Stomach (tissue), 9 donors: ENCODE measurements around the gene RMND5A. TPM values are rescaled to one million over a fixed set of nuclear protein-coding genes. Genes with fewer than 3 reads are reported as not detected.

Experiments
- DNase-seq, 2 donors: peaks; one replicate each; pipeline versions ENCODE4 v3.0.0 to v3.0.0-alpha.2; 2013 to 2019
- H3K27ac ChIP-seq, 5 donors: fragments of 200-600 bp in 4 of 5; sonication (generic) in 4 of 5; one replicate each; pipeline ENCODE4 v1.5.1; 2013 to 2019; ENCODE audit warnings: mild to moderate bottlenecking in 1 of 5, moderate library complexity in 1 of 5
- H3K27me3 ChIP-seq, 3 donors: fragments of 200-600 bp; sonication (generic); one replicate each; pipeline ENCODE4 v1.5.1; 2017 to 2019; ENCODE audit warnings: mixed run types in 1 of 3
- H3K36me3 ChIP-seq, 4 donors: fragments of 200-600 bp; sonication (generic); 1 replicate in 3 of 4; 2 replicates in 1 of 4; pipeline ENCODE4 v1.5.1; 2016 to 2019
- H3K4me1 ChIP-seq, 4 donors: fragments of 200-600 bp; sonication (generic); one replicate each; pipeline ENCODE4 v1.5.1; 2016 to 2019
- H3K4me3 ChIP-seq, 4 donors: fragments of 200-600 bp; sonication (generic) in 3 of 4; one replicate each; pipeline ENCODE4 v1.5.1; 2016 to 2019; ENCODE audit warnings: mild to moderate bottlenecking in 1 of 4
- H3K9me3 ChIP-seq, 4 donors: fragments of 200-600 bp; sonication (generic); one replicate each; pipeline ENCODE4 v1.5.1; 2016 to 2019
- CTCF ChIP-seq, 7 experiments: fragments of 450-650 bp in 4 of 7; fragments of 200-600 bp in 3 of 7; sonication (generic) in 3 of 7; IDR thresholded peaks; one replicate each; pipeline ENCODE4 v1.5.1; 2016 to 2019; ENCODE audit warnings: antibody characterized with exemption in 7 of 7, control low read depth in 2 of 7, mild to moderate bottlenecking in 1 of 7
- EP300 ChIP-seq: sonication (generic); formaldehyde crosslinking; IDR thresholded peaks from one replicate; pipeline ENCODE4 v1.6.1; 2017; ENCODE audit warnings: antibody characterized with exemption
- POLR2A ChIP-seq, 4 donors: fragments of 450-650 bp; IDR thresholded peaks; one replicate each; pipeline ENCODE4 v1.6.1; 2016; ENCODE audit warnings: antibody characterized with exemption in 4 of 4, control low read depth in 2 of 4, mild to moderate bottlenecking in 1 of 4, moderate library complexity in 1 of 4
- POLR2AphosphoS5 ChIP-seq, 3 donors: sonication (generic); formaldehyde crosslinking; IDR thresholded peaks; one replicate each; pipeline ENCODE4 v1.6.1; 2016; ENCODE audit warnings: antibody characterized with exemption in 3 of 3
- WGBS, 5 donors: extraction: QIAGEN DNeasy Blood & Tissue Kit in 3 of 5; methylation state at CpG; one replicate each; pipeline versions ENCODE4 v1.1.5 to v1.1.7; 2013 to 2018; 5-methylcytosine and 5-hydroxymethylcytosine counted together
- intact Hi-C: fragments of 100-400 bp; cut with DNase I; formaldehyde crosslinking; loops from one replicate; pipeline ENCODE4 v1.15.1; 2023; ENCODE audit warnings: low total_unique reads
- polyA plus RNA-seq, 3 donors: library from polyadenylated mRNA; stranded (reverse); fragments of 200-250 nt; gene quantifications; one replicate each; pipeline ENCODE4 v1.2.3, GENCODE V29; 2013
- total RNA-seq, 5 donors: library from RNA; depleted of rRNA; stranded (reverse); fragments of >200 nt; gene quantifications; one replicate each; pipeline versions ENCODE4 v1.1.0 to v1.2.3, GENCODE V29; 2014 to 2016
- donor health status: healthy with polysubstance abuse.
- donor health status: Bipolar disorder and iron deficiency.
- donor health status: healthy.

RMND5A gene
- total and polyA plus RNA-seq, 8 donors, result 7.3 to 111 (median 24.5) TPM

- peaks cover 0 to 19% (median 5%) of the 10 kb centered on the region in 4 donors for H3K9me3 ChIP-seq
- peak overlapping the region in 1 of 4 donors; percentile 27 for H3K4me3 ChIP-seq
- intact Hi-C loops, result no loop called here
- H3K27me3 ChIP-seq, result peaks cover 0 to 14% (median 0%) of the 10 kb centered on the region in 3 donors
- peak in 1 of 2 donors; percentile 44 for DNase-seq
- TF ChIP-seq POLR2A (IDR thresholded peaks at IDR 0.05) (no peak), POLR2AphosphoS5 (IDR thresholded peaks at IDR 0.05) (peak in 1 of 3 donors; percentile 9)
- H3K4me1 ChIP-seq, result no peaks in the 10 kb centered on the region
- peak overlapping the region in 3 of 5 donors; percentile 19 to 40 (median 20) for H3K27ac ChIP-seq
- H3K36me3 ChIP-seq, result no peaks in the 10 kb centered on the region
- WGBS, 5 donors, result 72 to 80% (median 73%) methylated on average over 16 of the region's 16 CpGs
Measured at GRCh38 chr2:86825693-86826381, 105.7 kb downstream of the RMND5A start.

- H3K27me3 ChIP-seq, result peaks cover 0 to 14% (median 0%) of the 10 kb centered on the region in 3 donors
- no peak overlapping the region for H3K4me3 ChIP-seq
- peak overlapping the region in 1 of 5 donors; percentile 24 for H3K27ac ChIP-seq
- no peak for DNase-seq
- intact Hi-C loops, result no loop called here
- no peak for TF ChIP-seq POLR2AphosphoS5 (IDR thresholded peaks at IDR 0.05)
- TF ChIP-seq EP300, result no peak
- TF ChIP-seq CTCF (IDR thresholded peaks at IDR 0.05), result no peak
- no peak for TF ChIP-seq POLR2A (IDR thresholded peaks at IDR 0.05)
- no peaks in the 10 kb centered on the region for H3K4me1 ChIP-seq
- H3K9me3 ChIP-seq, result peaks cover 0 to 10% (median 1%) of the 10 kb centered on the region in 4 donors
- H3K36me3 ChIP-seq, result no peaks in the 10 kb centered on the region
- 73 to 87% (median 85%) methylated on average over 4 of the region's 4 CpGs for WGBS, 5 donors
Measured at GRCh38 chr2:86826951-86827350, 106.9 kb downstream of the RMND5A start.

Other genes with a start within 250 kb of the RMND5A start
- gene CHMP3, start 156.8 kb upstream of the RMND5A start, total RNA-seq, result 100 to 1,000 TPM in 2 of 5 donors, 10 to 100 TPM in 3; 25.7 to 158 (median 71.0) TPM
- 100 to 1,000 TPM in 2 of 3 donors, 10 to 100 TPM in 1; 70.8 to 123 (median 104) TPM for gene CHMP3, start 156.8 kb upstream of the RMND5A start, polyA plus RNA-seq
- 100 to 1,000 TPM in 1 of 5 donors, 10 to 100 TPM in 4; 20.5 to 132 (median 53.8) TPM for gene RNF103, start 96.4 kb upstream of the RMND5A start, total RNA-seq
- gene RNF103, start 96.4 kb upstream of the RMND5A start, polyA plus RNA-seq, result 10 to 100 TPM in 1 of 3 donors, 1 to 10 TPM in 2; 7.8 to 14.7 (median 8.5) TPM
- gene CD8A, start 70.6 kb downstream of the RMND5A start, total RNA-seq, result 10 to 100 TPM in 1 of 5 donors, 1 to 10 TPM in 2, not detected in 2; 1.3 to 24.9 (median 6.2) TPM
- gene CD8A, start 70.6 kb downstream of the RMND5A start, polyA plus RNA-seq, result 10 to 100 TPM in 1 of 3 donors, 1 to 10 TPM in 2; 1.2 to 13.1 (median 1.3) TPM
- 10 to 100 TPM in 1 of 5 donors, 1 to 10 TPM in 2, not detected in 2; 2.2 to 14.0 (median 3.3) TPM for gene CD8B, start 141.6 kb downstream of the RMND5A start, total RNA-seq
- gene CD8B, start 141.6 kb downstream of the RMND5A start, polyA plus RNA-seq, result 1 to 10 TPM in 1 of 3 donors, under 1 TPM in 2; 0.68 to 9.3 (median 0.78) TPM
- gene RGPD1, start 221.8 kb downstream of the RMND5A start, total RNA-seq, result 1 to 10 TPM in 3 of 5 donors, under 1 TPM in 2; under 0.01 to 8.8 (median 1.3) TPM
- under 1 TPM in 2 of 3 donors, not detected in 1; 0.25 to 0.55 TPM for gene RGPD1, start 221.8 kb downstream of the RMND5A start, polyA plus RNA-seq